Activated CD4-positive, alpha-beta T cell treated with anti-CD3 and anti-CD28 coated beads, Interleukin-2, amount 50 U/mL, for 4 hours (primary cell): ENCODE measurements around the gene YJEFN3.

Experiments
- DNase-seq, 2 experiments: peaks; one replicate each; pipeline ENCODE4 v3.0.0-alpha.2; 2020

Gene YJEFN3

DNA sequence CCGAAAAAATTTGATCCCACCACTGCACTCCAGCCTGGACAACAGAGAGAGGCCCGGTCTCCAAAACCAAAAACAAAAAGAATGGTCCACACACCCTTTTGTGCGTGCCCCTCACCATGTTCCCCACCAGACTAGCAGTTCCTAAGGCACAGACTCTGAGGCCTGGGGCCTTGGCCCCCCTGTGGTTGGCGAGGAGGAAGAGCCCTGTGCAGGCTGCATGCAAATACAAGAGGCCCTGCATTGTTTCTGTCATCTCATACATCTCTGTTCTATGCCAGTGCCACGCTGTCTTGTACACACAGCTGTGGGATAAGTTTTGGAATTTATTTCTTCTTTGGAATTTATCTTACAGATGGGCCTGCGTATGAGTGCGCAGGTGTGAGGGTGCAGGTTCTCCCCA, 4.7 kb upstream of the YJEFN3 start:
- DNase-seq, result no peak

DNA sequence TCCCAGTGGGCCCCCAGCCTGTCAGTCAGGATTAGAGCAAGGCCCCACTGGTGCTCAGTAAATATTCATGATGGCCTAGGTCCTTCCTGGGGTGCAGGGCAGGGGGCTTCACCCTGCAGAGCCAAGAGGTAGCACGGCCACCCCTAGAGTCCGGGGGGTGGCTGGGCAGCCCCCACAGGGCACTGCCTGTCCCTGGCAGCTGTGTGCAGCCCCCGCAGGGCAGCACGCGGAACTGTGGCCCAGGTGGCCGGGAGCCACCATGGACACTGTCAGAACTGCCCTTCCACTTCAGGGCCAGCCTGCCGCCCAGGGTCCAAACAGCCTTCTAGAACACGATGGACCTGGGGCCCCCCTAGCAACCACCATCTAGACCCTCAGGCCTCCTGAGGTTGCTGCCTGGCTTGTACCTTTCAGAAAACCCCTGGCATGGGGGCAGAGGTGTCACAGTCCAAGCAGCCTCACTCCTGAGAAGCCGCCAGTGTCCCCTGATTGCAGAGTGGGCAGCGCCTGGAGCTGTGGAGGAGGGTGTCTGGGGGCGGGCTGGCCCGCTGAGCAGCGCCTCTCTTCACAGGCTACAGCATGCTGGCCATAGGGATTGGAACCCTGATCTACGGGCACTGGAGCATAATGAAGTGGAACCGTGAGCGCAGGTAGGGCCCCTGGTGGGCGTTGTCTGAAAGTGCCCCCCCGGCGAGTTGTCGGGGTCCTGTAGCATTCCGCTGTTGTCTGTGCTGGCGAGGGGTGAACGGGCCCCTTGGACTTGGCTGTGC, 2.9 kb upstream of the YJEFN3 start:
- no peak for DNase-seq

DNA sequence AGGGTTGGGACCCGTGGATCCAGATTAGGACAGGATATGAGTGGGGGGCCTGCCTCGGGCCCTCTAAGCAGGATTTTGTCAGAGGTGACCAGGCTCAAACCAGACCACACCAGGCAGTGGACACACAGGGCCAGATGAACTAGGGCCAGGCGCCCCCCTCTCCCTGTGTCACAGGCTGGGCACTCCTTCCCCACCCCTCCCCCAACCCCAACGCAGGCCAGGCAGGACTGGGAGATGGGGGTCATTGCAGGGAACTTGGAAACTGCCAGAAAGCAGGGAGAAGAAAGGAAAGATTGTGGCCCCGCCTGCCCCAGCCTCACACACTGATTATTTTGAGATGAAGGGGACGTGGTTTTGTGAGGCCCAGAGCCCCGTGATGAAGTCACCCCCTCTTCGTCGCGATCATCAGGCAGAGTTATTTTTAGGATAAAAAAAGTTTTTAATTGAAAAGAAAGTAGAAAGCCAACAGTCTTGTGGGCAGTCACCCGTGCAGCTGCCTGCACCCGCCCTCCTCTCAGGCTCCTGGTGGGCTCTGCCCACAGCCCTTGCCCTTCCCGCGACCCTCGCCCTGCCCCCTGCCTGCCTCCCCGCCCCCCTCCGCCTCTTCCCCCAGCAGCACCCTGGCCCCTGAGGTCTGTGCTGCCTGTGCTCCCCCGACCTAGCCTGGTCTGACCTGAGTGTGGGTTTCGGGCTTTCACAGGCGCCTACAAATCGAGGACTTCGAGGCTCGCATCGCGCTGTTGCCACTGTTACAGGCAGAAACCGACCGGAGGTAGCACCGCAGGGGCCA, 1.9 kb upstream of the YJEFN3 start:
- no peak for DNase-seq

DNA sequence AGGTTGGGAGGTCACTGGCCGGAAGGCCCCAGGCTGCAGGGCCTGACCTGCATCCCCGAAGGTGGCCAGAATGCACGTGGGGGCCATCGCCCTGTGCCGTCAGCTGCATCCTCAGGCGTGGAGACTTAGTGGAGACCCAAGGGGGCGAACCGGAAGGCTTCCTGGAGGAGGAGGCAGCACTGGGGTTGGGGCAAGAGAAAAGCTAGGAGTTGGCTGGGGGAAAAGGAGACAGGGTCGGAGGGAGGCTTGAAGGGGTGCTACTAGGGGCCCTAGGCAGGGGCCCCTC, 1.4 kb upstream of the YJEFN3 start:
- DNase-seq, result no peak

DNA sequence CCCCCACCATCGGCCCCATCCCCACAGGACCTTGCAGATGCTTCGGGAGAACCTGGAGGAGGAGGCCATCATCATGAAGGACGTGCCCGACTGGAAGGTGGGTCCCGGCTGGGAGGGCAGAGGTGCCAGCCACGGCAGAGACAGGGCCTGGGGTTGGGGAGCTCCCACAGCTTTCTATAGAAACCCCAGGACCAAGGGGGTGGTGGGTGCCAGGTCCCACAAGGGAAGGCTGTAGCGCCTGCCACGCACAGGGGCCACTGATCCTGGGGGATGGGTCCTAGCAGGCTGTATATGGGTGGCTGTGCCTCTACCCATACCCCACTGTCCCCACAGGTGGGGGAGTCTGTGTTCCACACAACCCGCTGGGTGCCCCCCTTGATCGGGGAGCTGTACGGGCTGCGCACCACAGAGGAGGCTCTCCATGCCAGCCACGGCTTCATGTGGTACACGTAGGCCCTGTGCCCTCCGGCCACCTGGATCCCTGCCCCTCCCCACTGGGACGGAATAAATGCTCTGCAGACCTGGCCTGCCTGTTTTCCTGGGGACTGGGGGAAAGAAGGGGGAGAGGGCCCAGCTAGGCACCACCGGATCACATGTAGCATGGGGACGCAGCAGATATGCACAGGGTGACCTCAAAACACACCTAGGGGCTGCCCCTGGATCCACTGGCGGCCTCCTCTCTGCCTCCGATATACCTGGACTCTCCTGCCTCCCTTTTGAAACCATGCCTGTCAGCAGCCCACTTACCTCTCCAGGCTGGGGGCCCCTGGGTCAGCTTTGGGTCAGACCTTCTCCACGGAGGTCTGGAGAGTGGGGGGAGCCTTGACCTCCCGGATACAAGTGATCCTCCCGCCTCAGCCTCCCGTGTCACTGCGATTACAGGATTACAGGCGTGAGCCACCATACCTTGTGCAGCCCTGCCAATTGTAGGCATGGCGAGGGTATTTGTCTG, 761 bp upstream of the YJEFN3 start:
- no peak for DNase-seq

DNA sequence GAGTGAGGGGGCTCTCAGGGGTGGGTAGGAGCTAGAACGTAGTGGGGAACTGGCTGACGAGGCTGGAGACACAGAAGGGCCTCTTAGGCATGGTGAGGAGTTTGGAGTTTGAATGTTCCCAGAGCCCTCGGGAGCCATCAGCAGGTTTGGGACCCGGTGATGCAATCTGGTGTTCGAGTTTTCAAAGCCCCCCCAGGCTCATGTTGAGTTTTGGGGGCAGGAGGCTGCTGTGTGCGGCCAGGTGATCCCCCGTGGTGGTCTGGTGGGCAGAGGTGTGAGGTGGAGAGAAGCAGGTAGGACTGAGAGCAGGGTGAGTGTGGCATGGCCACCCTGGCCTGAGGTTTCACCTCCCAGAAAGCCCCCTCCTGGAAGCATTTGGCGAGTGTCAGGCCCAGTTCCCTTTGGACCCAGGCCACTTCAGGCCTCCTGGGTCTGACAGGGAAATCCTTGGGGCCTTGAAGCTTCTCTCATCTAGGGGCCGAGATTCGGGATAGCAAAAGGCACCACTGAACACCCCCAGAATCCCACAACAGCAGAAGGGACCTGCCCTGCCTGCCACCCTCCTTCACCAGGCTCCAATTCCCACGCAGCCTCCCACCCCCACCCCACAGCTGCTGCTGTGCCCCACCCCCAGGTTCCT, 1.2 kb downstream of the YJEFN3 start:
- DNase-seq, result no peak

DNA sequence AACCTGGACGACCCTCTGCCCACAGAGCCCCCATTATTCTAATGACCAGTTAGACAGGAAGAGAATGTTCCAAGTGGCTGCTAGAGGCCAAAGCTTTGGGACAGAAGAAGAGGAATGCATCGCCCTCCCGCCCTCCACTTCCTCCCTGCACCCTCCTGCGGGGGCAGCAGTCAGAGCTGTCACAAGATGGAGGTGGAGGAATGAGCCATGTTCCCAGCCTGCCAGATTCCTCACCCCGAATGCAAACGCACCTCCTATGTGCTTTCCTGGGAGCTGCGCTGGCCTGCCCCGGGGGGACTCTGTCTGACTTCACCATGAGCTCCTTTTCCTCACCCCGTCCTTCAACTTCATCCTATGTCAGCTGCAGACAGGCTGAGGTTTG, 1.7 kb downstream of the YJEFN3 start:
- DNase-seq, result no peak

DNA sequence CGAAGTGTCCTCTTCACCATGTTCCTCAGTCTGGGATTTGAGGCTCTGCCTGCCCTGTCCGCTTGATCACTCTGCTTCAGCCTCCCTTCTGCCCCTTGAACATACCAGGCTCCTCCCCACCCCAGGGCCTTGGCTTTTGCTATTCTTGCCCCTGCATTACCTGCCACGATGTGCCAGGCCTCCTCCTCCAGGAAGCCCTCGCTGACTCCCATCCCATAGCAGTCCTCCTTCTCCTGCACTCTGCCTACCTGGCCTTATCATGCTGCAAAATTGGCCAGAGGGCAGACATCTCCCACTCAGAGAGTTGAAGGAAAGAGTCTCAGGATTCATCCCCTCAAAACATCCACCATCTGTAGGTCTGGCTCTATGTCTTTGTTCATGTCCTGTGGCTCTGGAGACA, 2.2 kb downstream of the YJEFN3 start:
- no peak for DNase-seq

DNA sequence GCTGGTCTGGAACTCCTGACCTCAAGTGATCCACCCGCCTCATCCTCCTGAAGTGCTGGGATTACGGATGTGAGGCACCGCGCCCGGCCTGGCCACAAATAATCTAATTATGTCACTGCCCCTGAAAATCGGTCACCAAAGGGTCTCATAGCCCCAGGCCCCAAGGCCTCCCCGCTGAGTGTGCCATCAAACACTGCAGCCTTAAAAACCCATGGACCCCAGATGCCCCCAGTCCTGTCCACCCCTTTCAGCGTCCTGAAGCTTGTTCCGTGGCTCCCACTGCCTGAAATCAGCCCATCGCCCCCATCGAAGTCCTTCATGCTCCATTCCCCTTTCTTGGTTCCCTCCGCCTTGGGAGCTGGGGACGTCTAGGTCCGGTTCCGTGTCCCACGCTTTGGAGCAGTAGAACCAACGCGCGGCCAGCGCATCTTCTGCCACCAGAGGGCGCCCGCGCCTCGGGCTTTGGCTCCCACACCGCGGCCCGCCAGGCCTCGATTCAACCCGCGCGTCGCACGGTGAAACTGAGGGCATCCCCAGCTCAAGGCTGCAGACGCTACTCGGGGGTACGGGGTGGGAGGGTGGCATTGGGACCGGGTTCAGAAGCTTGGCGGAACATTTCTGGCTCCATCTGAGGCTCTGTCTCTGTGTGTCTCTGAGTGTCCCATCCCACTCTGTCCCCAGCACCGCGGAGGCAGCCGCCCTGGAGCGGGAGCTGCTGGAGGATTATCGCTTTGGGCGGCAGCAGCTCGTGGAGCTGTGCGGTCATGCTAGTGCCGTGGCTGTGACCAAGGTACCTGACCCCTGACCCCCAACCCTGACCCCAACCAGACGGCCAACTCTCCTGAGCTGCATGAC, 3.5 kb downstream of the YJEFN3 start:
- DNase-seq, result peak; percentile 82 to 83

DNA sequence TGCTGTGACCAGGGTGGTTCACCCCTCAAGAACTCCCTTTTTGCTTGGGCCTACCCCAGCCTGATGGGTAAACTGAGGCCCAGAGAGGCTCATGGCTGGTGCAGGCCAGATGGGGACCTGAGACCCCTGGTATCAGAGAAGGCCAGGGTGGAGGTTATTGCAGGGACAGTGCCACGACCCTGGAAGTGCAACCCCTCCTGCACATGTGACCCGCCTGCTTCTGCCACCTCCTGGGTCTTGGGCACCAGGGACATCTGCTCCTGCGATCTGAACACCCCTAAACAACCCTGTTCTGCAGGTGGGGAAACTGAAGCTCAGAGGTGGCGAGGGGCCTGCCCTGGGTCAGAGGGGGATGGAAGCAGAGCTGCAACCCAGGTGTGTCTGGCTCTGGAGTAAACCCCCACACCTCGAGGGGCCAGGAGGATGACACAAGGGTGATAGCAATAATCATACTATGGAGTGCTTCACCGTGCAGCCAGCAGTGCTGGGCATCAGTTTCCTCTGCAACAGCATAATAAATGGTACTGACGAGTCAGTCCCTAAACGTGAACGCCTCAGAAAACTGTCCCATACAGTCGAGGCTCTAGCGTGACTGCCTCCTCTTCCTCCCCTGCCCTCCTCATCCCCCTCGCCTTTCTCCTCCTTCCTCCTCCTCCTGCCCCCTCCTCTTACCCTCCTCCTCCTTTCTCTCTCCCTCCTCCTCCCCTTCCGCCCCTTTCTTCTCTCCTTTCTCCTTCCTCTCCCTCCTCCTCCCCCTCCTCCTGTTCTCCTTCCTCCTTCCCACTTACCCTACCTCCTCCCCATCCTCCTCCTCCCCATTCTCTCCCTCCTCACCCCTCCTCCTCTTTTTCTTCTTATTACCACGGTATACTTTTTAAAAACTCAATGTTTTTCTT, 4.3 kb downstream of the YJEFN3 start:
- no peak for DNase-seq

DNA sequence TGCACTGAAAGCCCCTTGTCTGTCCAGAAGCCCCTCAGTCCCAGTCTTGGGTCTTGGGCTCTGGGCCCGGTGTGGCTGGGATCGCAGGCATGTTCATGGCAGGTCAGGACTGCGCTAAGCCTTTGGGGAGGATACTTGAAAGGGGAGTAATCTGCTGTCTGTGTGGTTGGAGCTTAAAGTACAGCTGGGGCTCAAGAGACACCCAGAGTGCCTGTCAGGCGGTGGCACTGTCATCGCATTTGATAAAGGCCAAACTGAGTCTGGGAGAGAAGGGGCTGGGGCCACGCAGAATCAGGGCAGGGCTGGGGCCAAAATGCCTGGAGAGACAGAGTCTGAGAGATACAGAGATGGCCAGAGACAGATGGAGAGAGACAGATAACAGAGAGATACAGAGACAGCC, 5.1 kb downstream of the YJEFN3 start:
- DNase-seq, result no peak

DNA sequence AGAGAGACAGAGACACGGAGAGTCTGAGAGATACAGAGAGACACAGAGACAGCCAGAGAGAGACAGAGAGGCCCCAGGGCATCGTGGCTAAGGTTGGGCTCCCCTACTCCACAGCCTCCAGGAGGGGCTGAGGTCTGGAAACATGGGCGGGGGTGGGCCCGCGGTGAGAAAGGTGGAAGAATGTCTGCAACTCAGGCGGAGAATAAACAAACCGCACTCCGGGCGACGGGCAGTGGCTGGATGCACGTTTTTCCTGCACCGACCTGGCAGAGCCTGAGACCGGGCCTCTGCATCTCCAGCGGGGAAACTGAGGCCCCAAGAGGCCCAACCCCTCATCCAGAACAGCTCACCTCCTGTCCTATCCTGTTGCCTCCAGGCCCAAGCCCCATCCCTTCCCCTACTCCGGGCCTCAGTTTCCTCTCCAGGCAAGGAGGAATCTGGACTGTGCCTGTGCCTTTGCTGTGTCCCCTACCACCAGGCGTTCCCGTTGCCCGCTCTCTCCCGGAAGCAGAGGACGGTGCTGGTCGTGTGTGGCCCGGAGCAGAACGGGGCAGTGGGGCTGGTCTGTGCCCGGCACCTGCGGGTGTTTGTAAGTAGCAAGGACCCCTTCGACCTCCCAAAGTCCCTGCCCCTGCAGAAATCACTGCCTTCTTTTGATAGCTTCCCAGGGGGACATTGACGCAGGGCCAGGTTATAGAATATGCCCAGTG, 6.0 kb downstream of the YJEFN3 start:
- DNase-seq, result no peak

DNA sequence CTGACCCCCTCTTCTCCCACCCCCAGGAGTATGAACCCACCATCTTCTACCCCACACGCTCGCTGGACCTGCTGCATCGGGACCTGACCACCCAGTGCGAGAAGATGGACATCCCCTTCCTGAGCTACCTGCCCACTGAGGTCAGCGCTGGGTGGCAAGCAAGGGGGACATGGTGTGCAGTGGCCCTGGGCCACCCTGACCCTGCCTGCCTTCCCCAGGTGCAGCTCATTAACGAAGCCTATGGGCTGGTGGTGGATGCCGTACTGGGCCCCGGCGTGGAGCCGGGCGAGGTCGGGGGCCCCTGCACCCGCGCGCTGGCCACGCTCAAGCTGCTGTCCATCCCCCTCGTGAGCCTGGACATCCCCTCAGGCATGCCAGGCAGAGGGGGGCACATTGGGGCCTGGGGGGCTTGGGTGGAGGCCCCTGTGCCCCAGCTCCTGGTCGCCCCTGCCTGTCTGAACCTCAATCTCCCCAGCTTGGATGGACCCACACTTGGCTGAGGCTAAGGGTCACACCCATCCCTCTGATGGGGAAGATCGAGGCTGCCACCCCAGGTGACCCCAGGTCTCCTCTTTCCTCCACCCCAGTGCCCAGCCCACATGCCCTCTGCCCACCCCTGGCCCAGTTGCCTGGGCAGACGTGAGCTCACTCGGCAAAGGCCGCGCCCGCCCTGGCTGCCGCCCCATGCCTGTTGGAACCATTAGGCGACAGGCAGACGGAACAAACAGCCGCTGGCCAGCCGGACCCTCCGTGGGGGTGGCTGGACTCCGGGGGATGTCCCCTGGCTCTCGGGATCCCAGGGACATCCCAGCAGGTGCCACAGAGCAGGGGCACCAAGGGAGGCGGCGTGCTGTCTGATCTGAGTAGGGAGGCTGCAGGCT, 6.8 kb downstream of the YJEFN3 start:
- DNase-seq, result no peak

DNA sequence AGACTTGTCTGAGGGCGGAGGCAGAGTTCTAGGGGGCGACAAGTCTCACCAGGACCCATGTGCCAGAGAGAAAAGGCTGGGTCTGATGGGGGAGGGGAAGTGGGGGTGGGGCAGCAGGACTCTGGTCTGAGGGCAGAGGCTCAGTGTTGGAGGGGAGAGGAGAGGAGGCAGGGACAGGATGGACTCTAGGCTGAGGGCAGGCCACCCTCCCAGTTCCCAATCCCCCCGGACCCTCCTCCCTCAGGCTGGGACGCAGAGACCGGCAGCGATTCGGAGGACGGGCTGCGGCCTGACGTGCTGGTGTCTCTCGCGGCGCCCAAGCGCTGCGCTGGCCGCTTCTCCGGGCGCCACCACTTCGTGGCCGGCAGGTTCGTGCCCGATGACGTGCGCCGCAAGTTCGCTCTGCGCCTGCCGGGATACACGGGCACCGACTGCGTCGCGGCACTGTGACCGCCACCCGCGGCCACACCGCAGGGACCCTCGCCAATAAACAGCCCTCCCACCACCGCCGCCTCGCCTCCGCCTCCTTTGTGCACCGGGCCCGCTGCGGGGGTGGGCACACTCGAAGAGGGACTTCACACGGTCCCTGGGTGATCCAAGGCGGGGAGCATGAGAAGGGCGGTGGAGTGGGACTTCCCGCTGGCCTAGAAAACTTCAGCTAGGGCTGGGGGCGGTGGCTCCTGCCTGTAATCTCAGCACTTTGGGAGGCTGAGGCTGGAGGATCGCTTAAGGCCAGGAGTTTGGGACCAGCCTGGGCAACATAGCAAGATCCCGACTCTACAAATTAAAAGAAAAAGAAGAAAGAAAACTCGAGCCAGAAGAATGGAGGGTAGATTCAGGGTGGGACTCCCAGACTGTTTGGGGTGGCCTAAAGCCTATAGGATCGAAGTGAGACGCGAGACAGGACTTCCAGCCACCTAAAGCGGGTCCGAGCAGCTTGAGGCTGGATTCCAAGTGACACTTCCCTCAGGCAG, 8.7 kb downstream of the YJEFN3 start:
- DNase-seq, result peak in 1 of 2 experiments; percentile 33

DNA sequence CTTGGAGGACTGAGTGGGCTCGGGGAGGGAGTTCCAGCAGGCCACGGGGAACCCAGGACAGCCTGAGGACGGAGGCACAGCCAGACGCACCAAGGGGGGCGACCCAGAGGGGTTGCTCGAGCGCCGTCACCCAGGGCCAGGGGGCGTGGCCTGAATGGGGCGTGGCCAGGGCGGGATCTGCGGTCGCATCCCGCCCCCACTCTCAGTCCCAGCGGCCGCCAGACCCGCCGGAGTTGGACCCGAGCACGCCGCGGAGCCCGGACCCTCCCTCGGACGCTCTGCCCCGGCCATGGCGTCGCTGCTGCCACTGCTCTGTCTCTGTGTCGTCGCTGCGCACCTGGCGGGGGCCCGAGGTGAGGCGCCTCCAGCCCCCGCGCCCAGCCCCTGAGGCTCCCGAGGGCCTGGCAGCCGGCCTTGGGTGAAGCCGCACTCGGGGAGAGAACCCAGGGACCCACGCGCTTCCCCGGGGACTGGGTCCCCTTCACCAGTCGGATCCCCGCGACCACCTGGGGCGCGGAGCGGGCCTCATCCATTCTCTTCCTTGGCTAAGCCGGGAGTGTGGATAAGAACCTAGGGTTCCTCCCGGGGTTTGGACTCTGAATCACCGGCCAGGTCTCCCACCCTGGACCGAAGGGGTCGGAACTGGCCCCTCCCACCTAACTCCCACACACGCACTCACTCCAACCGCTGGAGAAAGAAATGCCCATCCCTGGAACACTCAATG, 9.5 kb downstream of the YJEFN3 start, which contains the start of gene CILP2:
Gene CILP2 (plus strand): TSS at position 205 of the 724 bp plus-strand sequence. CDS start 85 bp downstream, at position 290.
- no peak for DNase-seq

DNA sequence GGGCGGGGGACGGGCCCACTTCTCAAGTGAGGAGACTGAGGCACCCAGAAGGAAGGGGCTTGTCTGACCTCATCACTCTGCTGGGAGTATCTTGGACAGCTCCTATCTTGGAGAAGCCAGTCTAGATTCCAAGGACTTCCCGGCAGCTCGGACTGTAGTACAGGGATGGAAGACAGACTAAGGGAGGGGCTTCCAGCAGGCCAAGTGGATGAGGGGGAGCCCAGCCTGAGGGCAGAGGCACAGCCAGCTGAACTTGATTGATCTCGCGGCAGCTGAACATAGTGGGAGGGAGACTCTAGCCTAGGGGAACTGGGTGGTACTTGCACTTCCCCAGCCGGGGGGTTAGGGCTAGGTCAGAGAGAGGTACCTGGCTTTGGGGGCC, 10.1 kb downstream of the YJEFN3 start:
- no peak for DNase-seq

DNA sequence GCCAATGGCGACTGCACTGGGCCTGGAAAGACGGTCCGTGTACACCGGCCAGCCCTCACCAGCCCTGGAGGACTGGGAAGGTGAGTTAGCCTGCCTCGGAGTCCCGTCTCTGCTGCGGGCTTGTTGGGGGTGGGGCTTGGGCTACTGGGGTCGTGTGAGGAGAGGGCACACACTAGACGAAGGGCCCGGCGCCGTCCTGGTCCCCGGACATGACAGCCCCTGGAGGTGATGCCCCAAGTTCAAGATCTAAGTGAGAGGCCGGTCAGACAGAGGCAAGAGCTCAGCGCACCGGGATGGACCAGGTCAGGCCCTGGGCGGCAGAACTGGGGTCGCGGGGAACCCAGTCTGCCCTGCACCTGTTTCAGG, 11.0 kb downstream of the YJEFN3 start:
- no peak for DNase-seq
